Astrocyte (in vitro differentiated cells and primary cell): ENCODE results near the gene APOBEC3C. TPM values are rescaled to one million over a fixed set of nuclear protein-coding genes. Genes with fewer than 3 reads are reported as not detected.

Experiments
- DNase-seq: peaks from one replicate; pipeline ENCODE4 v3.0.0-alpha.2; 2010; ENCODE audit warnings: low read depth
- FAIRE-seq: peaks from 2 replicates; lab custom pipeline; 2011; peaks lifted over from hg19 to GRCh38; lab: Jason Lieb, UNC
- H2AFZ ChIP-seq: 2 replicates; pipeline ENCODE4 v1.6.0; 2012; ENCODE audit warnings: low read depth, low read length, inconsistent platforms
- H3K27ac ChIP-seq: 2 replicates; pipeline ENCODE4 v1.5.1; 2011; ENCODE audit warnings: low read depth, low read length, inconsistent platforms
- H3K27me3 ChIP-seq: 2 replicates; pipeline ENCODE4 v1.6.0; 2011; ENCODE audit warnings: low read length, inconsistent platforms; ENCODE audit not compliant: insufficient read depth
- H3K36me3 ChIP-seq: 2 replicates; pipeline ENCODE4 v1.5.1; 2011; ENCODE audit warnings: low read length, inconsistent platforms; ENCODE audit not compliant: insufficient read depth
- H3K4me1 ChIP-seq: 2 replicates; pipeline ENCODE4 v1.5.1; 2011; ENCODE audit warnings: low read length, inconsistent platforms; ENCODE audit not compliant: insufficient read depth
- H3K4me2 ChIP-seq: 2 replicates; pipeline ENCODE4 v1.6.0; 2012; ENCODE audit warnings: low read length, inconsistent platforms
- H3K4me3 ChIP-seq: 2 replicates; pipeline ENCODE4 v1.5.1; 2011; ENCODE audit warnings: low read depth, mild to moderate bottlenecking, low read length, inconsistent platforms; ENCODE audit not compliant: insufficient read depth
- H3K79me2 ChIP-seq: 2 replicates; pipeline ENCODE4 v1.6.0; 2012; ENCODE audit warnings: mild to moderate bottlenecking, low read length, inconsistent platforms; ENCODE audit not compliant: insufficient read depth
- H3K9ac ChIP-seq: 2 replicates; pipeline ENCODE4 v1.6.0; 2012; ENCODE audit warnings: mild to moderate bottlenecking, low read length, inconsistent platforms
- H3K9me3 ChIP-seq: 2 replicates; pipeline ENCODE4 v1.5.1; 2012; ENCODE audit warnings: low read depth, mild to moderate bottlenecking, low read length, inconsistent platforms; ENCODE audit not compliant: insufficient read depth
- H4K20me1 ChIP-seq: 2 replicates; pipeline ENCODE4 v1.6.0; 2012; ENCODE audit warnings: low read length, inconsistent platforms; ENCODE audit not compliant: insufficient read depth
- H3K27ac Mint-ChIP-seq: one replicate; pipeline ENCODE4 v1.8.0; 2021; ENCODE audit warnings: mild to moderate bottlenecking, mixed read lengths; ENCODE audit not compliant: unreplicated experiment
- H3K27me3 Mint-ChIP-seq: one replicate; pipeline ENCODE4 v1.8.0; 2021; ENCODE audit warnings: low read depth, mixed read lengths; ENCODE audit not compliant: unreplicated experiment
- H3K36me3 Mint-ChIP-seq: one replicate; pipeline ENCODE4 v1.8.0; 2021; ENCODE audit warnings: low read depth, mixed read lengths; ENCODE audit not compliant: unreplicated experiment
- H3K4me1 Mint-ChIP-seq: one replicate; pipeline ENCODE4 v1.8.0; 2021; ENCODE audit warnings: low read depth, mixed read lengths; ENCODE audit not compliant: unreplicated experiment
- H3K4me3 Mint-ChIP-seq: one replicate; pipeline ENCODE4 v1.8.0; 2021; ENCODE audit warnings: mild to moderate bottlenecking, moderate library complexity, mixed read lengths; ENCODE audit not compliant: unreplicated experiment
- H3K9me3 Mint-ChIP-seq: one replicate; pipeline ENCODE4 v1.8.0; 2021; ENCODE audit warnings: mild to moderate bottlenecking, mixed read lengths; ENCODE audit not compliant: unreplicated experiment
- EZH2 ChIP-seq: IDR thresholded peaks from 2 replicates; pipeline ENCODE4 v1.6.1; 2012; ENCODE audit warnings: mild to moderate bottlenecking, low read length, inconsistent platforms; ENCODE audit not compliant: insufficient read depth
- total RNA-seq: library from RNA; stranded (reverse); gene quantifications from 2 replicates; pipeline ENCODE4 v1.2.1, GENCODE V29; 2021
- TF ChIP-seq, protein P1 (sequence below): IDR thresholded peaks from 2 replicates; pipeline ENCODE4 v1.5.1; 2011; ENCODE audit warnings: low read depth, mild to moderate bottlenecking, inconsistent platforms, low read length, moderate library complexity; ENCODE audit not compliant: insufficient read depth

APOBEC3C gene
- total RNA-seq, 1 donor from 2014 or later = 32.5 TPM

DNA sequence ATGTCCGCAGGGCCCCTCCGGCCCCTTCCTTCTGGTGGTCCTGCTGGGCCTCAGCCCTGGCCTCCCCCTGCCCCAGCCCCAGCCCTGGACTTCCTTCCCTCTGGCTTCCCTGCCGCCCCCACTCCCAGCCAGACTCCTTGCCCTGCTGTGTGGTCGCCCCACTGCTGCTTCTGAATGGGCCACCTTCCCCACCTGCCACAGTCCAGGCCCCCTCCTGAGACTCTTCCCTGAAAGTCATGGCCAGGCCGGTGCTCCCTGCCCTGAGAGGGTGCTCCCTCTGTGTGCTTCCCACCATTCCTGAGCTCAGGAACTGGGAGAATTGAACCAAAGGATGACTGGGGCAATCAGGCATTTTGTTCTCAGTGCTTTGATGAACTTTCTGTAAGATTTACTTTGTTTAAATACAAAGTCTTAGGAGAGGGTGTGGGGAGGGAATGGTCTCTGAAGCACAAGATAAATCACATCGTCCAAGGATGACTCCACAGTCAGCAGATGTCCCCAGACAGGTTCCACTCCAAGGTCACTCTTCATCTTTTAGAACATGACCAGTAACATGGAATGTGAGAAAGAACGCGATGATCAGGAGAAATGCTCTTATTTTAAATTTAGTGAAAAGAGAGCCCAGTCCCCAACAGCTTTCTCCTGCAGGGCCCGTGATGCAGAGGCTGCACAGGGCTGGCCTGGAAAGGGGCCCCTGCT lies 7.6 kb downstream of the APOBEC3C start:
- Histone ChIP-seq H3K4me1 (peaks cover 6% of the 10 kb centered on the region), H3K4me3 (no peak overlapping the region), H3K27me3 (no peaks in the 10 kb centered on the region), H3K27ac (no peak overlapping the region), H3K79me2 (peaks cover under 1% of the 10 kb centered on the region), H3K4me2 (peak overlapping the region; percentile 68), H2AFZ (no peak overlapping the region), H3K36me3 (no peaks in the 10 kb centered on the region), H3K9me3 (no peaks in the 10 kb centered on the region), H4K20me1 (no peaks in the 10 kb centered on the region), H3K9ac (no peak overlapping the region)
- peaks cover 9% of the 10 kb centered on the region for H3K4me1 Mint-ChIP-seq
- FAIRE-seq (no peak), DNase-seq (no peak)
- no peaks in the 10 kb centered on the region for H3K9me3 Mint-ChIP-seq
- H3K4me3 Mint-ChIP-seq = peak overlapping the region; percentile 54
- peaks cover 2% of the 10 kb centered on the region for H3K27me3 Mint-ChIP-seq
- H3K36me3 Mint-ChIP-seq = peaks cover 10% of the 10 kb centered on the region
- TF ChIP-seq EZH2 = no peak
- TF ChIP-seq, protein P1, sequence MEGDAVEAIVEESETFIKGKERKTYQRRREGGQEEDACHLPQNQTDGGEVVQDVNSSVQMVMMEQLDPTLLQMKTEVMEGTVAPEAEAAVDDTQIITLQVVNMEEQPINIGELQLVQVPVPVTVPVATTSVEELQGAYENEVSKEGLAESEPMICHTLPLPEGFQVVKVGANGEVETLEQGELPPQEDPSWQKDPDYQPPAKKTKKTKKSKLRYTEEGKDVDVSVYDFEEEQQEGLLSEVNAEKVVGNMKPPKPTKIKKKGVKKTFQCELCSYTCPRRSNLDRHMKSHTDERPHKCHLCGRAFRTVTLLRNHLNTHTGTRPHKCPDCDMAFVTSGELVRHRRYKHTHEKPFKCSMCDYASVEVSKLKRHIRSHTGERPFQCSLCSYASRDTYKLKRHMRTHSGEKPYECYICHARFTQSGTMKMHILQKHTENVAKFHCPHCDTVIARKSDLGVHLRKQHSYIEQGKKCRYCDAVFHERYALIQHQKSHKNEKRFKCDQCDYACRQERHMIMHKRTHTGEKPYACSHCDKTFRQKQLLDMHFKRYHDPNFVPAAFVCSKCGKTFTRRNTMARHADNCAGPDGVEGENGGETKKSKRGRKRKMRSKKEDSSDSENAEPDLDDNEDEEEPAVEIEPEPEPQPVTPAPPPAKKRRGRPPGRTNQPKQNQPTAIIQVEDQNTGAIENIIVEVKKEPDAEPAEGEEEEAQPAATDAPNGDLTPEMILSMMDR = no peak
- H3K27ac Mint-ChIP-seq = peak overlapping the region; percentile 66

DNA sequence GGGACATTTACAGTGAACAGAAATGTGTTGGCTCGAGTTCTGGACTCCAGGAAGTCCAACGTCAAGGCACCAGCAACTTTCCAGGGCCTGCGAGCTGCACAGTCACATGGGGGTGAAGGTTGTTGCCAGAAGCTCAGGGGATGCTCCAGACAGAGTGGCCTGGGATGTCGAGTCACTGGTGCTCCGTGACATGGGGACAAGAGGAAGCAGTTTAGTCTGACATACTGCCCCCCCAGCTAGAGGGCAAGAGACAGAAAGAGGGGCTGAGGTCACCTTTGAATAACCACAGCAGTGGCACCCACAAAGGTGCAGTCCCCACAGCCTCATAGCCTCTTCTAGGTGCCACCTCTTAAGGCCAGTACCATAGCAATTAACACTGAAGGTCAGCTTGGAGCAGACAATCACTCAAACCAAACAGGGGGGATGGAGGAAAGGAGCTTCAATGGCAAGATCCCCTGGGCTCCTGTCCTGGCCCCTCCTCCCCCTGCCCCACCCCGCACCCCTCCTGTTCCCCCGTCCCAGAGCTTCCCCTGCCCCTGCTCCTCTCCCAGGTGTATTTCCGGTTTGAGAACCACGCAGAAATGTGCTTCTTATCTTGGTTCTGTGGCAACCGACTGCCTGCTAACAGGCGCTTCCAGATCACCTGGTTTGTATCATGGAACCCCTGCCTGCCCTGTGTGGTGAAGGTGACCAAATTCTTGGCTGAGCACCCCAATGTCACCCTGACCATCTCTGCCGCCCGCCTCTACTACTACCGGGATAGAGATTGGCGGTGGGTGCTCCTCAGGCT lies 10.7 kb downstream of the APOBEC3C start:
- Histone ChIP-seq H3K36me3 (no peaks in the 10 kb centered on the region), H3K4me3 (no peak overlapping the region), H3K4me1 (peaks cover 6% of the 10 kb centered on the region), H3K9me3 (no peaks in the 10 kb centered on the region), H3K27ac (no peak overlapping the region), H3K27me3 (no peaks in the 10 kb centered on the region), H3K79me2 (no peaks in the 10 kb centered on the region), H3K9ac (no peak overlapping the region), H2AFZ (no peak overlapping the region), H4K20me1 (no peaks in the 10 kb centered on the region), H3K4me2 (no peak overlapping the region)
- no peak for FAIRE-seq
- Mint-ChIP-seq H3K4me1 (peaks cover 9% of the 10 kb centered on the region), H3K9me3 (no peaks in the 10 kb centered on the region), H3K27me3 (peaks cover 5% of the 10 kb centered on the region), H3K4me3 (no peak overlapping the region), H3K27ac (no peak overlapping the region), H3K36me3 (peaks cover 7% of the 10 kb centered on the region)
- TF ChIP-seq EZH2 = no peak
- TF ChIP-seq, protein P1 = no peak
- no peak for DNase-seq
